HG03095 (cell line): ENCODE data around the gene GMPPB.
"Not testable (repeated sequence)": the region's sequence is repeated elsewhere in the genome, so short reads cannot be mapped to it uniquely, and the experiment has no call there.

Experiments used
- ATAC-seq: cut with Tn5 transposase; IDR thresholded peaks from one replicate; pipeline ENCODE4 v1.9.1; 2021; ENCODE audit warnings: moderate library complexity; ENCODE audit not compliant: unreplicated experiment

Gene GMPPB

DNA sequence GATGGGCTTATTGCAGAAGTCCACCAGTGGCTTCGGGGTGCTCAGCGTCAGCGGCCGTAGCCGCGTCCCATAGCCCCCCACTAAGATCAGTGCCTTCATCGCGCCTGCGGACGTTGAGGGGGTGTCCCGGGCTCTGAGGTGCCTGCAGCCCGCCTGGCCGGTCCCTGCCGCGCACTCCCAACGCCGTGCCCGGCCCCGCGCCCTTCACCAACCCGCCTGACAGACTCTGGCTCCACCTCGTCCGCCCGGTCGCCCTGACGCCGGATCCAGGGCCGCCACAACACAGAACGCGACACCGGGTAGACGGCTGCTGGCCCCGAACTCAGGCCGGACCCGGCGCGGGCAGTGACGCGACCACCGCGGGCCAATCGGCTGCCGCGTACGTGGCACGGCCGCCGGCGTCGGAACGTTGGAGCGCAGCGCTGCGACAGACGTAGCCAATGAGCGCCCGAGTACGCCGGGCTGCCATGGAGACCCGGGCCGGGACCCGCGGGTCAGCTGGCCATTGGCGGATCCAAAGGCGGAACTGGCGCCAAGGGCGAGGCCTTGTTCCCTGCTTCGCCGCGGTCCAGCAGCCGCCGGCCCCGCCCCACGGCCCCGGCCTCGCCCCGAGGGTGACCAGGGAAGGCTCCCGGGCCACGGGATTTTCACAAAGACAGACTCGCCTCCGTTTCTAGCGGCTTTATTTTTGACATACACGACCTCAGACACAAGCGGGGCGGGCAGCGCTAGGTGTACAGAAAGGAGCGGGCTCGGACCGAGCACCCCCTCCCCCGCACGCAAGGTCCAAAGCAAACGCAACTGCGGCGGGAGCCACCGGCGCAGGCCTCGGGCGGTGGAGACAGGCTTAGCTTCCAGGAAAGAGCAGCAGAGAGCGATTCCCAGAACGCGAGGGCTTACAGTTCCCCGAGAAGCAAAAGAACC is at the start of gene GMPPB:
Gene GMPPB, minus strand, starts transcription at position 324 of the 924 bp plus-strand sequence. Its CDS starts 225 bp downstream, at position 99.
- ATAC-seq, result peak; percentile 68

DNA sequence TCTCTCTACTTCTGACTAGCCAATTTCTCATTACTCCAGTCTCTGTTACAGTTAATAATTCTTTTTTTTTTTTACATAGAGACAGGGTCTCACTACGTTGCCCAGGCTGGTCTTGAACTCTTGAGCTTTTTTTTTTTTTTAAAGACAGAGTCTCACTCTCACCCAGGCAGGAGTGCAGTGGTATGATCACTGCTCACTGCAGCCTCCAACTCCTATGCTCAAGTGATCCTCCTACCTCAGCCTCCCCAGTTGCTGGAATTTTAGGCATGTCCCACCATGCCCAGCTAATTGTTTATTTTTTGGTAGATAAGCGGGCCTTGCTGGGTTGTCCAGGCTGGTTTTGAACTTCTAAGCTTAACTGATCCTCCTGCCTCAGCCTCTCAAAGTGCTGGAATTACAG is 49.0 kb upstream of the GMPPB start:
- no peak for ATAC-seq

DNA sequence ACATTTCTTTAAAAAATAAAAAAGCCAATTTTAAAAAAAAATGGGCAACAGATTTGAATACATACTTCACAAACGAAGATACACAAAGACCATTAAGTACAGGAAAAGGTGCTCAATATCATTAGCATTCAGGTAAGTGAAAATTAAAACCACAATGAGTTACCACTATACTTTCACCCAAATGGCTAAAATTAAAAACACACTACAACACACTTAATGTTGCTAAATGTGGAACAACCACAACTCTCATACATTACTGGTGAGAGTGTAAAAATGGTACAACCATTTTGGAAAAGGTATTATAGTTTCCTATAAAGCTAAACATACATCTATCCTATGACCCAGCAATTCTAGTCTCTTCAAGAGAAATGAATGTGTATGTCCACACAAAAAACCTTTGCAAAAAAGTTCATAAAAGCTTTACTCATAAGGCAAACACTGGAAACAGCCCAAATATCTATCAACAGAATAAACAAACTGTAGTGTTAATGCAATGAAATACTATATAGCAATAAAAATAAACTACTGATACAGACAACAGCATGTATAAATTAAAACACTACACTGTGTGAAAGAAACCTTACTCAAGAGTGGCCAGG is 47.7 kb upstream of the GMPPB start:
- no peak for ATAC-seq

GRCh38 chr3:49769926-49770325 is 46.2 kb upstream of the GMPPB start:
- ATAC-seq, result no peak

DNA sequence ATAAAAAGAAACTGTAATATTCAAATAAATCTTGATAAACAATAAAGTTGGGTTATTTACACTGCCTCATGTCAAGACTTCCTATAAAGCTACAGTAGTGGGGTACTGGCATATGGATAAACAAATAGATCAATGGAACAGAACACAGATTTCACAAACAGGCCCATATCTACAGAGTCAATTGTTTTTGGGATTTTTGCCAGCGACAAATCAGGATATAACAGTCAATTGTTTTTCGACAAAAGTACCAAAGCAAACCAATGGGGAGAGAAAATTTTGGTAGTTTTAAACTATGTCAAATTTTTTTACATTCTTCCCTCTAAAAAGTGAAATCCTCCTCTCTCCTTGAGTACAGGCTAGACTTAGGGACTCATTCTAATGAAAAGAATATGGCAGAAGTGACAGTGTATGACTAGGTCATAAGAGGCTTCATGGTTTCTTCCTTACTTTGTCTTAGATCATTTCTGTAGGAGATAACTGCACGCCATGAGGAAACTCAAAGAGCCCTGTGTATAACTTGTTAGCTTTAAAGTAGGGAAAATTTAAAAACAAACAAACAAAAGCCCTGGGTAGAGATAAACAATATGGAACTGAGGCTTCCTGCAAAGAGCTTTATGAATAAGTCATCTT is 45.6 kb upstream of the GMPPB start:
- no peak for ATAC-seq

DNA sequence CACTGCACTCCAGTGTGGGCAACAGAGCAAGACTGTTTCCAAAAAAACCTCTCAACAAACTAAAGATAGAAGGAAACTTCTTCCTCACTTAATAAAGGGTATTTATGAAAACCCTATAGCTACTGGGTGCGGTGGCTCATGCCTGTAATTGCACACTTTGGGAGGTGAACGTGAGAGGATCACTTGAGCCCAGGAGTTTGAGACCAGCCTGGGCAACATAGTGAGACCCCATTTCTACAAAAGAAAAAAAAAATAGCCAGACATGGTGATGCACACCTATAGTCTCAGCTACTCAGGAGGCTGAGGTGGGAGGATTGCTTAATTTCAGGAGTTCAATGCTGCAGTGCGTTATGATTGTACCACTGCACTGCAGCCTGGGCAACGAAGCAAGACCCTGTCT is 40.2 kb upstream of the GMPPB start:
- ATAC-seq, result no peak

- no peak for ATAC-seq
These were observed 37.9 kb upstream of the GMPPB start for GRCh38 chr3:49761661-49762060.

DNA sequence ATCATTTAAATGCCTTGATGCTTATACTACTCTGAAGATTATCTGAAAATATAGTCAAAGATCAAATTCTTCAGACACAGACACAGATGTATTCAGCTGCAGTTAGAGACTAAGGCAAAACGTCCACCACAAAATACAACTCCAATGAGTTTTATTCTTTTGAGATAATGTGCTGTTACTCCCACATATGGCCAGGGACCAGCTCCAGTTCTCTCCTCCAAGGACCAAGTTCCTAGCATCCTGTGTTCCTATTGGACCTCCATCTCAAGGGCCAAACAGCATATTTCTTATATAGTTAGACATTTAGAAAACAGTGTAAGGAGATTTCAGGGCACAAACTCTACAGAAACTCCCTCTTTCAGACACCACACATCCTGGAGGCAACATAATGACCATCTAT is 35.5 kb upstream of the GMPPB start:
- ATAC-seq, result no peak

- ATAC-seq, result no peak
These were observed 33.4 kb upstream of the GMPPB start for GRCh38 chr3:49757197-49757596.

DNA sequence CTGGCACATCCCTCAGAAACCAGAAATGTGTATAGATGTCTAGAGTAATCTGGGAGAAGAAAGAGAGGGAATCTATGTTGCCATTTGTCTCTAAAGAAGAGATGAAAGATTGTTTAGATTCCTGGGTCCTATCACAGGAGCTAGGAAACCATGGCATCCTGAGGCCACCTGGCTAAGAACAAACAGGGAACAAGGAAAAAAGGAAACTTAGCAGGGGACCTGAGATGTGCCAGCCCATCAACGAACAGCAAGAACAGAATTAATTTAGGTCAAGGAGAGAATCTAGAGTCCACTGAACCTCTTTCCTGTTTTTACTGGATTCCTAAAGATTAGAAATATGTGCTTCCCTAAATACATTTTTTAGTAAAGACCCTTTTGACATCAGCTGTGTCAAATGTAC is 32.3 kb upstream of the GMPPB start:
- ATAC-seq, result no peak

- ATAC-seq, result no peak
These were observed 30.8 kb upstream of the GMPPB start for GRCh38 chr3:49754536-49754935.

DNA sequence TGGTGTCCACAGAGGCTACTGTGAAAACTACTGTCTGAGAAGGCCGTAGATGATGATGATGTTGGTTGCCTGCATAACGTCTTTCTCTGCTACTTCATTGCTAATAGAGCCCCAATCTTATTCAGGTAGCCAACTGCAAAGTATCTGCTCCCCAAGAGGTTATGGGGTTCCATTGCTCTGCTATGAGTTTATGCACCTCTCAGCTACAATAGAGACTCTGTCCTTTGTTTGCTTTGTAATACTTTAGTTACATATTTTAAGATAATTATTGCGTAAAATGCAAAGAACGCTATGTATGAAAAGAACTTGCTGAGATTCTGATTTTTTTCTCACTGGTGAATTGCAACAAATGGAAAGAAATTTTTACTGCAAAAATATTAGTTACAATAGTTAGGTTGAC is 27.8 kb upstream of the GMPPB start:
- no peak for ATAC-seq

DNA sequence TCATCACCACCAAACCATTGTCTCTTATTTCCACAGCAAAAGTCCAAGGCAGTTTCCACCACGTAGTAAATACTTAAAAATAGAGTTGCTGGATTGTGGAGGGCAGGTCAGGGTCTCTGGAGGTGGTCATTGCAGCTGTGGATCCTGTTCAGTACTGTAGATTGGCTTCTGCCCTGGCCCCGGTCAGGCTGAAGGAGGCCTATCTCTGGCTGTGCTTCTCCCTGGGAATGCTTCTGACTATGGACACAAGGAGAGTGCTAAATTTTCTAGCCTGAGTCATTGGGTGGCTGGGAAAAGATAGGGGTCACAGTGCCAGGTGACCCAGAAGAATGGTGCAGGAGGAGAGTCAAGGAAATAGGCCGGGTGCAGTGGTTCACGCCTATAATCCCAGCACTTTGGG is 26.3 kb upstream of the GMPPB start:
- no peak for ATAC-seq

GRCh38 chr3:49748874-49749273 is 25.1 kb upstream of the GMPPB start:
- not testable (repeated sequence) for ATAC-seq

DNA sequence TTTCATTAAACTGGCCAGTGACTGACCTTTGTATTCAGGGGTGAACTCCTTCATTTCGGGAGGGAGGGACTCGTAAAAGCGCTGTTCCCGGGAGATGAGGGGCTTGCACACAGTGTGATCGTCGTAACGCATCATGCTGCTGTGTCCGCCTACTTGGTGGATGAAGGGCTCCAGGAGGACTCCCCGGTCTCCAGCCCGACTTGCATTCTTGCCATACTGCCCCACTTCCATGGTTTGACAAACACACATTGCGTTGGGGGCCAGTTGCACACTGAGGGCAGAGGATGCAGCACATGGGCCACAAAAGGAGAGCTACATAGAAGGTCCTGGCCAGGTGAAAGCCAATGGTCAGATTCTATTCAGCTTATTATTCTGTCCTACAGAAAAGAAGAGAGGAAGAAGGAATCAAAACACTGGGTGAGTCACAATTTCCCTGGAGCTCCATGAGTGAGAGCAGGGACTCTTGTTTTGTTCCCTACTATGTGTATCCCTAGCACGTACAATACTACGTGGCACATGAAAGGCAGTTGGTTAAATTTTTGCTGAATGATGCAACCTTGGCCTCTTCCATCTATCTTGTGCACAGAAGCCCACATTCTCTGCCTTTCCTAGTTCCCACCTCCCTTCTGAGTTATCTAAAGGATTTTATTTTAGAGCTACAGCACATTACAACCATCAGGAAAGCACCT is 24.2 kb upstream of the GMPPB start:
- no peak for ATAC-seq

GRCh38 chr3:49745986-49746385 is 22.2 kb upstream of the GMPPB start:
- ATAC-seq, result no peak

GRCh38 chr3:49740427-49740826 is 16.7 kb upstream of the GMPPB start:
- ATAC-seq, result no peak

DNA sequence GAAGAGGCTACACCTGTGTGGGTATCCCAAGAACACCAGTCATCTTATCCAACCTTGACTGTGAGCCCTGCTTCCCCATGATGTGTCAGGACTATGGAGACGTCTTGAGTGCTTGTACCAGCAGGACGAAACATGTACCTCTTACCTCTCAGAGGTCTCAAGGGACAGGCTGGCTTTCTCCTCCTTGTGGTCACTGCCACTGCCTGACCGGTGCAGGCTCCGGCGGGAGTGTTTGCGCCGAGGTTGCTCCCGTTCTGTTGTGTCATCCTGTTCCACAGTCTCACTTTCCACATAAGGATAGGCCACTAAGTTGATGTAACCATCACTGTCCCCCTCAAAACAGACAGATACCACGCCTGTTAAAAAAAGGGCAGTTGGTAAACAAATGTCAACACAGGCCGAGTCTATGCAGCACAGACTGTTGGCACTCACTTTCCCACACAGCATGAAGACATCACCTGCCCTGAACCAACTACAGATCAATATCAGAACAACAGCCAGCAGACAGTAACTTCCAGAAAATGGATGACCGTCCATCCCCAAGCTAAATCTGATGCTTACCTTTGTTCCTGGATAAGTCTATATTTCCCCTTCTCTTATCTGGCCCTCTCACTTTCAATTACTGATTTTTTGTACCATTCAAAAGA is 14.4 kb upstream of the GMPPB start:
- no peak for ATAC-seq

DNA sequence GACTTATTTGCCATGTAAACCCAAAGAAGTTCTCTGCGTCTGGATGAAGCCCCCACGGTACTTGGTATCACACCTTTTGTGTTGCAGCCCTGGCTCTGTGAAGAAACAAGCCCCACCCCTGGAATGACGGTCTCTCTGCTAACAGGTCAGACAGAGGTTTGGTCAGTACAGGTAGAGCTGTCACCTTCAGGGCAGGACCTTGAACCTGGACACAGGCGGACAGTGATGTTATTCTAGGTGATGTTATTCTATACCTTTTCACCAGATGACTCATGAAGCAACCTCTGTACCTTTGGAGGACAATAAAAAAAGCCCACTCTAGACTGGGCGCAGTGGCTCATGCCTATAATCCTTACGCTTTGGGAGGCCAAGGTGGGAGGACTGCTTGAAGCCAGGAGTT is 11.0 kb upstream of the GMPPB start:
- ATAC-seq, result no peak

DNA sequence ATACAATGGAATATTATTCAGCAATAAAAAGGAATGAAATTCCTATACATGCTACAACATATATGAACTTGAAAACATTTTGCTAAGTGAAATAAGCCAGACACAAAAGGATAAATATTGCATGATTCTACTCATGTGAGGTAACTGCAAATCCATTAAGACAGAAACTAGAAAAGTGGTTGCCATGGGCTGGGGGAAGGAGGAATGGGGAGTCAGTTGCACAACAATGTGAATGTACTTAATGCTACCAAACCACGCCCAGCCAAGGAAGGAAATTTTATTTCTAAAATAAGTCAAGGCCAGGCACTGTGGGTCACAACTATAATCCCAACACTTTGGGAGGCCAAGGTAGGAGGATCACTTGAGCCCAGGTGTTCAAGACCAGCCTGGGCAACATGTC is 9.8 kb upstream of the GMPPB start:
- no peak for ATAC-seq

GRCh38 chr3:49732597-49732996 is 8.8 kb upstream of the GMPPB start:
- no peak for ATAC-seq
